Measurements from ENCODE around the gene MORC3.
A peak's percentile ranks its signal among the peaks of the same experiment; 100 is the strongest.
"Not testable (repeated sequence)": the region's sequence is repeated elsewhere in the genome, so short reads cannot be mapped to it uniquely, and the experiment has no call there.

MORC3 gene

GRCh38 chr21:36322083-36322424, 2.1 kb downstream of the MORC3 start:
- H3K4me3 ChIP-seq (ENCODE audit: insufficient read depth, low read depth, low read length, poor library complexity, severe bottlenecking): peak overlapping the region; percentile 91
- peaks cover 16% of the 10 kb centered on the region for H3K36me3 ChIP-seq (ENCODE audit: control insufficient read depth, insufficient read depth, low read length)
- no peaks in the 10 kb centered on the region for H3K27me3 ChIP-seq (replicated peaks; ENCODE audit: control insufficient read depth, insufficient read depth, low read length, poor library complexity, severe bottlenecking)
- H3K27ac ChIP-seq (ENCODE audit: insufficient read depth, low read length, poor library complexity, severe bottlenecking): peak overlapping the region; percentile 93
- H3K4me1 ChIP-seq (ENCODE audit: control insufficient read depth, insufficient read depth, low read length, poor library complexity, severe bottlenecking): peaks cover 15% of the 10 kb centered on the region
- no peaks in the 10 kb centered on the region for H3K9me3 ChIP-seq (ENCODE audit: control insufficient read depth, low read length)
- no peak for DNase-seq

DNA sequence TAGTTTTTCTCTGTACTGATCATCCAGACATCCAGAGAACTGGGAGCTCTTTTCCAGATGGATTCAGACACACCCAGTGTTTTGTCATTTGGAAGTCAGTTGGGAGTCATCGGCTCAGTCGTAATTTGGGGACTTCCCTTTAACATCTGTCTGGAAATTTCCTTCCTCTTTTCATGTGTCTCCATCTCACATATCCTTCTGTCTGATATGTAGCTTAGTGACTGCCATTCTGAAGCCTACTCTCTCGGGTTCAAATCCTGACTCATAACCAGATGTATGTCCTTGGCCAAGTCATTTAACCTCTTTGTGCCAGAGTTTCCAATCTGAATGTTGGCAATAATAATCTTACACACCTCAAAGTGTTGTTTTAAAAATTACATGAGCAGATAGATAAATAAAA, 3.0 kb downstream of the MORC3 start:
- peaks cover 18% of the 10 kb centered on the region for H3K4me1 ChIP-seq (ENCODE audit: control insufficient read depth, insufficient read depth, low read length, poor library complexity, severe bottlenecking)
- DNase-seq: no peak
- H3K4me3 ChIP-seq (ENCODE audit: insufficient read depth, low read depth, low read length, poor library complexity, severe bottlenecking): no peak overlapping the region
- H3K9me3 ChIP-seq (ENCODE audit: control insufficient read depth, low read length): no peaks in the 10 kb centered on the region
- peaks cover 16% of the 10 kb centered on the region for H3K36me3 ChIP-seq (ENCODE audit: control insufficient read depth, insufficient read depth, low read length)
- peak overlapping the region; percentile 93 for H3K27ac ChIP-seq (ENCODE audit: insufficient read depth, low read length, poor library complexity, severe bottlenecking)
- H3K27me3 ChIP-seq (replicated peaks; ENCODE audit: control insufficient read depth, insufficient read depth, low read length, poor library complexity, severe bottlenecking): no peaks in the 10 kb centered on the region

GRCh38 chr21:36325373-36326010, 5.5 kb downstream of the MORC3 start:
- Histone ChIP-seq H3K27me3 (replicated peaks; ENCODE audit: control insufficient read depth, insufficient read depth, low read length, poor library complexity, severe bottlenecking) (no peaks in the 10 kb centered on the region), H3K4me1 (ENCODE audit: control insufficient read depth, insufficient read depth, low read length, poor library complexity, severe bottlenecking) (peaks cover 27% of the 10 kb centered on the region), H3K4me3 (ENCODE audit: insufficient read depth, low read depth, low read length, poor library complexity, severe bottlenecking) (no peak overlapping the region), H3K27ac (ENCODE audit: insufficient read depth, low read length, poor library complexity, severe bottlenecking) (no peak overlapping the region), H3K9me3 (ENCODE audit: control insufficient read depth, low read length) (no peaks in the 10 kb centered on the region), H3K36me3 (ENCODE audit: control insufficient read depth, insufficient read depth, low read length) (peaks cover 16% of the 10 kb centered on the region)
- no peak for DNase-seq

DNA sequence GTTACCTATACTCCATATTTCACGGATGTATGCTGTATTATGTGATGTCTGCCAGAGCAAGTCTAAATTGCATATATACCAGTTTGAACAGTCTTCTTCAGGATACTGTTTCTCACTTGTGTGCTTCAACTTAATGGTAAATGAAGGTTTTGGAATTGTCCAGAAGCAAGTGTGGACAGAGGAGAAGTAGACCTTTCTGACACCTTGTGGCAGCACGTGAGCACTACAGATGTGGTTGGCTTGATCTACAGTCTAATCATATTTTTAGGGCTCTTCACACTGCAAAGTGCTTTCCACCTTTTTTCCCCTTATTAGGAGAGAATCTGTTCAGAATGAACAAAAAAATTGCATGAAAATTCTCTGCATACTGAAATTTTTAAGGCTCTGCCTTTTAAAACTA, 10.9 kb downstream of the MORC3 start:
- H3K27ac ChIP-seq (ENCODE audit: insufficient read depth, low read length, poor library complexity, severe bottlenecking): no peak overlapping the region
- H3K27me3 ChIP-seq (replicated peaks; ENCODE audit: control insufficient read depth, insufficient read depth, low read length, poor library complexity, severe bottlenecking): no peaks in the 10 kb centered on the region
- no peaks in the 10 kb centered on the region for H3K9me3 ChIP-seq (ENCODE audit: control insufficient read depth, low read length)
- DNase-seq: peak in 2 of 3 donors; percentile 23 to 29
- H3K4me1 ChIP-seq (ENCODE audit: control insufficient read depth, insufficient read depth, low read length, poor library complexity, severe bottlenecking): peaks cover 20% of the 10 kb centered on the region
- H3K4me3 ChIP-seq (ENCODE audit: insufficient read depth, low read depth, low read length, poor library complexity, severe bottlenecking): no peak overlapping the region
- peaks cover 11% of the 10 kb centered on the region for H3K36me3 ChIP-seq (ENCODE audit: control insufficient read depth, insufficient read depth, low read length)

DNA sequence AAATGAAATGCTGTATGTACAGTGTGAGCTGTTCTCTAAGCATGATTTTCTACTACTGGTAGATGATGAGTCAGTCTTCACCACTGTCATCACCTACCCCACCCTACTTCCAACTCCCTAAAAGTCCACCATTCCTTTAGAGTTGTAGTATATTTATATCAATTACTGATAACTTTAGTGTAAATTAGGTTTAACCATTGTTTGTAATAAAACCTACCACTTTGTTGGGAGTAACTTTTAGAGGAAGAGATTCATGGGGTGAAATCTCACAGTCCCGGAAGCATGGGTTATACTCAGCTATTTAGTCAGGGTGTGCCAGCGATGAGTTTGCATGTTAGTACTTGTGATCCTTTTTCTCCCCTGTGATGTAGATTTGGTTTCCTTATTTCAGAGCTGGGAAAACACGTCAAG, 17.1 kb downstream of the MORC3 start:
- no peaks in the 10 kb centered on the region for H3K9me3 ChIP-seq (ENCODE audit: control insufficient read depth, low read length)
- DNase-seq: no peak
- no peak overlapping the region for H3K27ac ChIP-seq (ENCODE audit: insufficient read depth, low read length, poor library complexity, severe bottlenecking)
- no peak overlapping the region for H3K4me3 ChIP-seq (ENCODE audit: insufficient read depth, low read depth, low read length, poor library complexity, severe bottlenecking)
- no peaks in the 10 kb centered on the region for H3K27me3 ChIP-seq (replicated peaks; ENCODE audit: control insufficient read depth, insufficient read depth, low read length, poor library complexity, severe bottlenecking)
- H3K4me1 ChIP-seq (ENCODE audit: control insufficient read depth, insufficient read depth, low read length, poor library complexity, severe bottlenecking): no peaks in the 10 kb centered on the region
- H3K36me3 ChIP-seq (ENCODE audit: control insufficient read depth, insufficient read depth, low read length): peaks cover 60% of the 10 kb centered on the region

DNA sequence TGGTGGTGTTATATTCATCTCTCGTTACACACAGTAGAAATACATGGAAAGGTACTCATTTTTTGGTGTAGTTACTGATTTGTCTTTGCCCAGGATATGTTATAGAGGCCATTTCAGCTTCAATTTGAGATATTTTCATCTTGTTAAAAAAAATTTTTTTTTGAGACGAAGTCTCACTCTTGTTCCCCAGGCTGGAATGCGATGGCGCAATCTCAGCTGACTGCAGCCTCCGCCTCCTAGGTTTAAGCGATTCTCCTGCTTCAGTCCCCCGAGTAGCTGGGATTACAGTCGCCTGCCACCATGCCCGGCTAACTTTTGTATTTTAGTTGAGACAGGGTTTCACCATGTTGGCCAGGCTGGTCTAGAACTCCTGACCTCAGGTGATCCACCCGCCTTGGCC, 19.0 kb downstream of the MORC3 start:
- H3K27me3 ChIP-seq (replicated peaks; ENCODE audit: control insufficient read depth, insufficient read depth, low read length, poor library complexity, severe bottlenecking): no peaks in the 10 kb centered on the region
- no peak for DNase-seq
- no peaks in the 10 kb centered on the region for H3K9me3 ChIP-seq (ENCODE audit: control insufficient read depth, low read length)
- H3K4me1 ChIP-seq (ENCODE audit: control insufficient read depth, insufficient read depth, low read length, poor library complexity, severe bottlenecking): no peaks in the 10 kb centered on the region
- H3K4me3 ChIP-seq (ENCODE audit: insufficient read depth, low read depth, low read length, poor library complexity, severe bottlenecking): no peak overlapping the region
- no peak overlapping the region for H3K27ac ChIP-seq (ENCODE audit: insufficient read depth, low read length, poor library complexity, severe bottlenecking)
- H3K36me3 ChIP-seq (ENCODE audit: control insufficient read depth, insufficient read depth, low read length): peaks cover 68% of the 10 kb centered on the region

DNA sequence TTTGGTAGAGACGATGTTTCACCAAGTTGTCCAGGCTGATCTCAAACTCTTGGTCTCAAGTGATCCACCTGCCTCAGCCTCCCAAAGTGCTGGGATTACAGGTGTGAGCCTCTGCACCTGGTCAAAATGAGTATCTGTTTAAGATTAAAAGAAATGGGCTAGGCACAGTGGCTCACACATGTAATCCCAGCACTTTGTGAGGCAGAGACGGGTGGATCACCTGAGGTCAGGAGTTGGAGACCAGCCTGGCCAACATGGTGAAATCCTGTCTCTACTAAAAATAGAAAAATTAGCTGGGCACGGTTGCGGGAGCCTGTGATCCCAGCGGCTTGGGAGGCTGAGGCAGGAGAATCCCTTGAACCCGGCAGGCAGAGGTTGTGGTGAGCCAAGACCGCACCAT, 22.6 kb downstream of the MORC3 start:
- H3K27ac ChIP-seq (ENCODE audit: insufficient read depth, low read length, poor library complexity, severe bottlenecking); H3K4me1 ChIP-seq (ENCODE audit: control insufficient read depth, insufficient read depth, low read length, poor library complexity, severe bottlenecking); H3K9me3 ChIP-seq (ENCODE audit: control insufficient read depth, low read length); H3K4me3 ChIP-seq (ENCODE audit: insufficient read depth, low read depth, low read length, poor library complexity, severe bottlenecking); H3K27me3 ChIP-seq (replicated peaks; ENCODE audit: control insufficient read depth, insufficient read depth, low read length, poor library complexity, severe bottlenecking); DNase-seq: not testable (repeated sequence)
- H3K36me3 ChIP-seq (ENCODE audit: control insufficient read depth, insufficient read depth, low read length): peaks cover 83% of the 10 kb centered on the region

GRCh38 chr21:36344931-36345330, 24.9 kb downstream of the MORC3 start:
- DNase-seq: no peak
- H3K27me3 ChIP-seq (replicated peaks; ENCODE audit: control insufficient read depth, insufficient read depth, low read length, poor library complexity, severe bottlenecking): no peaks in the 10 kb centered on the region
- H3K4me1 ChIP-seq (ENCODE audit: control insufficient read depth, insufficient read depth, low read length, poor library complexity, severe bottlenecking): no peaks in the 10 kb centered on the region
- no peaks in the 10 kb centered on the region for H3K9me3 ChIP-seq (ENCODE audit: control insufficient read depth, low read length)
- peaks cover 80% of the 10 kb centered on the region for H3K36me3 ChIP-seq (ENCODE audit: control insufficient read depth, insufficient read depth, low read length)
- H3K27ac ChIP-seq (ENCODE audit: insufficient read depth, low read length, poor library complexity, severe bottlenecking): no peak overlapping the region
- no peak overlapping the region for H3K4me3 ChIP-seq (ENCODE audit: insufficient read depth, low read depth, low read length, poor library complexity, severe bottlenecking)

- Histone ChIP-seq H3K36me3 (ENCODE audit: control insufficient read depth, insufficient read depth, low read length) (peaks cover 77% of the 10 kb centered on the region), H3K27me3 (replicated peaks; ENCODE audit: control insufficient read depth, insufficient read depth, low read length, poor library complexity, severe bottlenecking) (no peaks in the 10 kb centered on the region), H3K27ac (ENCODE audit: insufficient read depth, low read length, poor library complexity, severe bottlenecking) (no peak overlapping the region), H3K9me3 (ENCODE audit: control insufficient read depth, low read length) (no peaks in the 10 kb centered on the region), H3K4me3 (ENCODE audit: insufficient read depth, low read depth, low read length, poor library complexity, severe bottlenecking) (no peak overlapping the region), H3K4me1 (ENCODE audit: control insufficient read depth, insufficient read depth, low read length, poor library complexity, severe bottlenecking) (no peaks in the 10 kb centered on the region)
- DNase-seq: no peak
Observed at GRCh38 chr21:36347278-36347961, 27.4 kb downstream of the MORC3 start.

- H3K36me3 ChIP-seq (ENCODE audit: control insufficient read depth, insufficient read depth, low read length): peaks cover 77% of the 10 kb centered on the region
Observed at GRCh38 chr21:36347962-36348328, 27.9 kb downstream of the MORC3 start.

More at GRCh38 chr21:36347962-36348328, 27.9 kb downstream of the MORC3 start:
- H3K27ac ChIP-seq (ENCODE audit: insufficient read depth, low read length, poor library complexity, severe bottlenecking): no peak overlapping the region
- H3K9me3 ChIP-seq (ENCODE audit: control insufficient read depth, low read length): no peaks in the 10 kb centered on the region
- no peak overlapping the region for H3K4me3 ChIP-seq (ENCODE audit: insufficient read depth, low read depth, low read length, poor library complexity, severe bottlenecking)
- no peaks in the 10 kb centered on the region for H3K27me3 ChIP-seq (replicated peaks; ENCODE audit: control insufficient read depth, insufficient read depth, low read length, poor library complexity, severe bottlenecking)
- no peak for DNase-seq
- no peaks in the 10 kb centered on the region for H3K4me1 ChIP-seq (ENCODE audit: control insufficient read depth, insufficient read depth, low read length, poor library complexity, severe bottlenecking)
